ENCODE results near the gene ISX. TPM values are rescaled to one million over a fixed set of nuclear protein-coding genes. Genes with fewer than 3 reads are reported as not detected.

The ISX gene
- total and polyA plus RNA-seq, 2 donors (not counting 1 experiment from before 2014, with no cell fraction given), result not detected

- no peaks in the 10 kb centered on the region for H3K9me3 ChIP-seq (ENCODE audit: control insufficient read depth, insufficient read depth, low read depth, low read length)
- TF ChIP-seq EZH2 (IDR thresholded peaks at IDR 0.05; ENCODE audit: low read length, missing control alignments), result no peak
- TF ChIP-seq CTCF (conservative IDR thresholded peaks at IDR 0.05 in 1 of 2, IDR thresholded peaks at IDR 0.05 in 1 of 2; ENCODE audit: low read depth in 1 of 2, low read length in 2 of 2), result no peak
Measured at GRCh38 chr22:35115515-35115914, 49.6 kb downstream of the ISX start.

GRCh38 chr22:35116269-35116668 lies 50.3 kb downstream of the ISX start:
- H3K27ac ChIP-seq (ENCODE audit: insufficient read depth, low read length), result no peak overlapping the region
- H3K9ac ChIP-seq (ENCODE audit: insufficient read depth, low read length), result no peak overlapping the region
- TF ChIP-seq CTCF (conservative IDR thresholded peaks at IDR 0.05 in 1 of 2, IDR thresholded peaks at IDR 0.05 in 1 of 2; ENCODE audit: low read depth in 1 of 2, low read length in 2 of 2) (no peak), EZH2 (IDR thresholded peaks at IDR 0.05; ENCODE audit: low read length, missing control alignments) (no peak)
- no peak for DNase-seq (ENCODE audit: low read depth in 2 of 2)
- H3K4me2 ChIP-seq (ENCODE audit: extremely low read depth, insufficient read depth, low read length), result no peak overlapping the region
- no peaks in the 10 kb centered on the region for H3K36me3 ChIP-seq (ENCODE audit: control insufficient read depth, insufficient read depth, low read length)
- no peaks in the 10 kb centered on the region for H4K20me1 ChIP-seq (ENCODE audit: control insufficient read depth, extremely low read depth, insufficient read depth, low read length)
- no peak overlapping the region for H2AFZ ChIP-seq (ENCODE audit: low read length)
- H3K27me3 ChIP-seq (ENCODE audit: control insufficient read depth, insufficient read depth, low read length), result no peaks in the 10 kb centered on the region
- no peak overlapping the region for H3K4me3 ChIP-seq (replicated peaks in 1 of 4; ENCODE audit: control extremely low read depth in 1 of 4, insufficient read depth in 1 of 4, low read depth in 3 of 4, low read length in 4 of 4)
- no peaks in the 10 kb centered on the region for H3K9me3 ChIP-seq (ENCODE audit: control insufficient read depth, insufficient read depth, low read depth, low read length)
- no peaks in the 10 kb centered on the region for H3K79me2 ChIP-seq (ENCODE audit: control insufficient read depth, insufficient read depth, low read length)
- H3K4me1 ChIP-seq (ENCODE audit: control insufficient read depth, extremely low read depth, insufficient read depth, low read length), result no peaks in the 10 kb centered on the region

More at GRCh38 chr22:35115515-35115914, 49.6 kb downstream of the ISX start:
- no peak overlapping the region for H2AFZ ChIP-seq (ENCODE audit: low read length)
- no peaks in the 10 kb centered on the region for H3K4me1 ChIP-seq (ENCODE audit: control insufficient read depth, extremely low read depth, insufficient read depth, low read length)
- no peak overlapping the region for H3K4me2 ChIP-seq (ENCODE audit: extremely low read depth, insufficient read depth, low read length)
- no peak overlapping the region for H3K27ac ChIP-seq (ENCODE audit: insufficient read depth, low read length)
- no peaks in the 10 kb centered on the region for H3K36me3 ChIP-seq (ENCODE audit: control insufficient read depth, insufficient read depth, low read length)
- no peak for DNase-seq (ENCODE audit: low read depth in 2 of 2)
- H4K20me1 ChIP-seq (ENCODE audit: control insufficient read depth, extremely low read depth, insufficient read depth, low read length), result no peaks in the 10 kb centered on the region
- H3K9ac ChIP-seq (ENCODE audit: insufficient read depth, low read length), result no peak overlapping the region
- no peaks in the 10 kb centered on the region for H3K79me2 ChIP-seq (ENCODE audit: control insufficient read depth, insufficient read depth, low read length)
- H3K27me3 ChIP-seq (ENCODE audit: control insufficient read depth, insufficient read depth, low read length), result no peaks in the 10 kb centered on the region
- no peak overlapping the region for H3K4me3 ChIP-seq (replicated peaks in 1 of 4; ENCODE audit: control extremely low read depth in 1 of 4, insufficient read depth in 1 of 4, low read depth in 3 of 4, low read length in 4 of 4)

- no peaks in the 10 kb centered on the region for H4K20me1 ChIP-seq (ENCODE audit: control insufficient read depth, extremely low read depth, insufficient read depth, low read length)
- TF ChIP-seq CTCF (conservative IDR thresholded peaks at IDR 0.05 in 1 of 2, IDR thresholded peaks at IDR 0.05 in 1 of 2; ENCODE audit: low read depth in 1 of 2, low read length in 2 of 2) (no peak), EZH2 (IDR thresholded peaks at IDR 0.05; ENCODE audit: low read length, missing control alignments) (no peak)
- no peaks in the 10 kb centered on the region for H3K79me2 ChIP-seq (ENCODE audit: control insufficient read depth, insufficient read depth, low read length)
- no peaks in the 10 kb centered on the region for H3K27me3 ChIP-seq (ENCODE audit: control insufficient read depth, insufficient read depth, low read length)
- H3K9ac ChIP-seq (ENCODE audit: insufficient read depth, low read length), result no peak overlapping the region
- H3K4me3 ChIP-seq (replicated peaks in 1 of 4; ENCODE audit: control extremely low read depth in 1 of 4, insufficient read depth in 1 of 4, low read depth in 3 of 4, low read length in 4 of 4), result no peak overlapping the region
- H3K36me3 ChIP-seq (ENCODE audit: control insufficient read depth, insufficient read depth, low read length), result no peaks in the 10 kb centered on the region
- no peak overlapping the region for H2AFZ ChIP-seq (ENCODE audit: low read length)
- no peaks in the 10 kb centered on the region for H3K4me1 ChIP-seq (ENCODE audit: control insufficient read depth, extremely low read depth, insufficient read depth, low read length)
- H3K4me2 ChIP-seq (ENCODE audit: extremely low read depth, insufficient read depth, low read length), result no peak overlapping the region
- H3K9me3 ChIP-seq (ENCODE audit: control insufficient read depth, insufficient read depth, low read depth, low read length), result no peaks in the 10 kb centered on the region
- no peak overlapping the region for H3K27ac ChIP-seq (ENCODE audit: insufficient read depth, low read length)
- DNase-seq (ENCODE audit: low read depth in 2 of 2), result no peak
Measured at GRCh38 chr22:35116817-35117216, 50.9 kb downstream of the ISX start.

Data from fibroblast of lung (primary cell).